Stimulated activated CD4-positive, alpha-beta T cell treated with anti-CD3 and anti-CD28 coated beads, Interleukin-4, amount 100 ng/mL, for 24 hours (primary cell): ENCODE results near the gene PPT2.
"Not testable (repeated sequence)": the region's sequence is repeated elsewhere in the genome, so short reads cannot be mapped to it uniquely, and the experiment has no call there.

Source experiments
- DNase-seq: peaks from one replicate; pipeline ENCODE4 v3.0.0-alpha.2; 2020

Gene PPT2

GRCh38 chr6:32190911-32191677, 37.2 kb downstream of the PPT2 start:
- DNase-seq, result no peak

DNA sequence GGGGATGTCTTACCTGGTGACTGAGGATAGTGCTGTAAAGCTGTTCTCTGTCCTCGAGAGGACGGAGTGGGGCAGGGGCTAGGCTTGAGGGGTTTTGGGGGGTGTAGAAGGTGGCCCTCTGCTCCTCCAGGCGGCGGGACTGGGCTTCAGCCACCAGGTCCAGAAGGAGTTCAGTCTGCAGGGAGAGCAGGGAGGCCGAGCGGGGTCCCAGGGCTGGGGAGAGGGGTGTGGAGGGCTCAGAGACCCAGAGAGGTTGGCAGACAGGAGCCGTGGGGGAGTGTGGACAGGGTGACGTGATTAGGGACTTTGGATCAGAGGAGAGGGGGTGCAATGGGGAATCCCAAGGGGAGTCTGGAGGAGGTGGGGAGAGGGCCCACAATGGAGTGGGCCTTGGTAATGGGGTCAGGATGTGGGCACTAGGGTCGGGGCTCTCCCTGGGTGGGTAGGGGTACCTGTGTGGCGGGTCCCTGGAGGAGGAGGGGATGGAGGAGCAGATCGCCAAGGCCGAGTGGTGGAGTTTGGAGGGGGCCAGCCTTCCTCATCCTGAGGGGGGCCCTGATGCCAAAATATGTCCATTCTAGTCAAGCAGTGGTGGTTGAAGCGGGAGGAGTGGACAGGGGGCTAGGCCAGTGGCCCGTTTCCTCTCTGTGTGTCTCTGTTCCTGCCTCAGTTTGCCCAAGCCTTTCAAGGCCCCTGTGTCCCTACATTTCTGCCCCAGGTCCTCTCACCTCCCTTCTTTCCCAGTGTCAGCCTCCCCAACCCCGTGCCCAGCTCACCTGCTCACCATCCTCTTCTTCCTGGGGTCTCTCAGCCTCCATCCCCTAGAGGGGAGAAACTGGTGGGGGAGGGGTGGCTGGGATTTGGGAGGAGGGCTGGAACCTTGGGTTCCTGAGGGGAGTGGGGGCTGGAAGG, 38.0 kb downstream of the PPT2 start:
- peak; percentile 13 for DNase-seq

GRCh38 chr6:32192608-32193039, 38.7 kb downstream of the PPT2 start, which contains the start of gene GPSM3:
TSS of gene GPSM3 (minus strand) at chr6:32192643. CDS start at chr6:32192513, 130 bp downstream.
- DNase-seq, result peak; percentile 58

GRCh38 chr6:32193096-32193495, 39.2 kb downstream of the PPT2 start:
- DNase-seq, result not testable (repeated sequence)

DNA sequence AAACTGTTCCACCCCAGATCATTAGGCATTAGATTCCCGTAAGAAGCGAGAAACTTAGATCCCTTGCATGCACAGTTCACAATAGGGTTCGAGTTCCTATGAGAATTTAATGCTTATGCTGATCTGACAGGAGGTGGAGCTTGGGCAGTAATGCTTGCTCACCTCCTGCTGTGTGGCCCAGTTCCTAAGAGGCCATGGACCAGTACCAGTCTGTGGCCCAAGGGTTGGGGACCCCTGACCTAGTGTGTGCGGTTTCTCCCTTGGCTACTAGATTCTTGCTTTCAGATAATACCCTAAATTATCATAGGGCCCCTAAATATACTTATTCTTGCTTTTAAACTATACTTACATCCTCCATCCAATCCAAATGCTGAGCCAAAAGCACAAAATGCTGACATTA, 40.4 kb downstream of the PPT2 start:
- no peak for DNase-seq

DNA sequence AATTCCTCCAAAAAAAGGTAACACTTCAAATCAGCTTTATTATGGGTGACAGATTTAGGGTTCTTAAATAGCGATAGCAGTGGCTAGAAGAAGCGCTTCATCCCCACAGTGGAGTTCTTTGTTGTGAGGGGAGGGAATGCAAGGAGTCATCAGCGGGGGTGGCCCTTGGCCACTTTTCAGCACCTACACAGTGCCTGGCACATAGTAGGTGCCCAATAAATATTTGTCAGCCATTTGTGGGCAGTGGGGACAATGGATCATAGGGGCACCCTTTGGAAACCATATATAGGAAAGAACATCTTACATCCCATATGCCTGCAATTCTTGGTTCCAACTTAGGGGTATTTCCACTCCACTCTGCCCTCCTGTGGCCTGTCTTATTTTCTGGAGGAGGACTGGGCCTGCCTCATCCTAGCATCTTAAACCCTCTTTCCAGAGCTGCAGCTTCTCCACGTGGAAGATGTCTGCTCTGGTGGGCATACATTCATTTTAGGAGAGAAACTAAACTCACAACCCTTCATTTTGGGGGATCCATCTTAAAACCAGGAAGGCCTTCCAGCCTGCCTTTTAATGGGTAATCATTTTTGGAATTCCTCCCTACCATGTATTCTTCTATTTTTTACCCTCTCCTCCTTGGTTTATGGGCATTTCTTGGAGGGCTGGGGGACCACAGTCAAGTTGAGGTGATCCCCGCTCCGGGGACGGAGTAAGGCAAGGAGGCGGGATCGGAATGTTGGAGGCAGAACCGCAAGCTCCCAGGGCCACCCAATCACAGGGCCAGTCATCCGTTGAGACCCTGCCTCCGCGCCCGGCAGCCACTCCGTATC, 41.1 kb downstream of the PPT2 start:
- peak; percentile 36 for DNase-seq

DNA sequence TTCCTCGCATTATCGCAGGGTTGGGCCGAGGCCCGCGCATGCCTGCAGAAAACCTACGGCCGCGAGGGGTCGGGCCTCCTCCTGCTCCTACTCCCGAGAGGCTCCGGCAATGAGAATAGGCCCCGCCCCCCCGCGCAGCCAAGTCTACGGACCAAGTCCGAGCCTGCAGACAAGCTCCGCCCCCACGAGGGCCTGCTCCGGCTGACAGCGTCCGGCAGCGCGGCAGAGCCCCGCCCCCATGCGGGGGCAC, 41.6 kb downstream of the PPT2 start:
- peak; percentile 100 for DNase-seq

GRCh38 chr6:32195902-32196681, 42.2 kb downstream of the PPT2 start:
- DNase-seq, result peak; percentile 60

GRCh38 chr6:32196682-32197616, 43.0 kb downstream of the PPT2 start:
- no peak for DNase-seq

- no peak for DNase-seq
Observed at GRCh38 chr6:32198345-32198696, 44.4 kb downstream of the PPT2 start.

DNA sequence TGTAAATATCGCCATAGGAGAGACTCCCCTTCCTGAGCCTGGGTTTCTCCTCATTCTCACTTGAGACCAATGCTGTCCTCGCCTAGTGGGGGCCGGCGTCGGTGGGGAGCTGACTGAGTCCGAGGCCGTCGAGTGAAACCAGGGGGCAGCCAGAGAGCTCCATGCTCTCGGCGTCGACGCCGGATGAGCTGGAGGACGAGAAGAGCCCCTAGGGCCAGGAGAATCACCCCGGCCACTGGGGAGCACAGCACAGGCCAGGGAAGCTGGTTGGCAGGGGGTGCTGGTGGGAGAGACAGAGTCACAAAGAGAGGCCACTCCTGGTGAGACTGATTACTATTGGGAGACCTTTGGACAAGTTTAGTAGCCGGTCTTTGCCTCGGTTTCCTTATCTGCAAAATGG, 44.9 kb downstream of the PPT2 start:
- DNase-seq, result no peak

DNA sequence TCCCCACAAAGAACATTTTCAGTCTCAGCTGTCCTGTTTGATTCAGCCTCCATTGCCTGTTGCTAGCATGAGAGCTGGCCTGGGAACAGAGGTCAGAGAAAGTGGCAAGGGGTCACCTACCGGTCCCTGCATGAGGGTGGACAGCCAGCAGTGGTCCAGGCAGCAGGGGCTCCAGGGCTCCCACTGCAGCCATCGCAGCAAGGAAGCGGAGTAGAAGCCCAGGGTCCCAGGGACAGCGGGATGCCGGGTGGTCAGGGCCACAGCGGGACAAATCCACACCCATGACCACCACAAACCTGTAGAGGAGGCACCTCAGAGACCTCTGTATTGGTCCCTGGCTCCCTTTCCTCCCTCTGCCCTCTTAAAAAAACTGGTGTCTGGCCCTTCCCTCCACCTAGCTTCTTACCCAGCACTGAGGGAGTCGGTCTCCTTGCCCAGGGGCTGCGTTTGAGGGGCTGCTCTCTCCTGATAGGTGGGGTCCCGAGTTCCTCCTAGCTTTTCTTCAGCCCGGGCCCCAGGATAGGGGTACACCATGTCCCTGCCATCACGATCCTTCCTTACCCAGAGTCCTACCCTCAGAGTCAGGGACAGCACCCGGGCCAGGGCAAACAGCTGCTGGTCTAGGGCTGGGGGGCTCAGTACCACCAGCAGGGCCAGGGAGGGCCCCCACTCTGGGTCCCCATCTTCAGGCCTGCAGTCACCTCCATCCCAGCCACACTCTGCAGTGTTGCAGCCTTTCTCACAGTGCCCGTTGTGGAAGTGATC, 47.0 kb downstream of the PPT2 start:
- DNase-seq, result no peak

DNA sequence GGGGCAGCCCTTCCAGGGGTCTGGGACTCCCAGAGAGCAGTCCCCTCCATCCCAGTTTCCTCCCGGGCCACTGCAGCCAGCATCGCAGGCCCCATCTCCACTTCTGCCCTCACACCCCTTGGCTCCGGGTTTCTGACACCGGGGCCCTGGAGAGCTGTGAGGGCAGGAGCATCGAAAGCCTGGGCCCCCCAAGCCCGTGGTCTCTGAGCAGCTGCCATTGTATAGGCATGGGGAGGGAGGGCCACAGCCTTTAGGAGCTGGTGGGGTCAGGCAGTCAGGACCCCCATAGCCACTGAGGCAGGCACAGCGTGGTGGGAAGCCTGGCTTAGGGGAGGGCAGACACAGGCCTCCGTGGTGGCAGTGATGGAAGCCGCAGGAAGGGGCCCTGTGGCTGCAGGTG, 48.2 kb downstream of the PPT2 start:
- DNase-seq, result no peak

- no peak for DNase-seq
Observed at GRCh38 chr6:32203426-32204267, 49.7 kb downstream of the PPT2 start.

GRCh38 chr6:32204268-32204715, 50.4 kb downstream of the PPT2 start:
- DNase-seq, result no peak

GRCh38 chr6:32208996-32209395, 55.1 kb downstream of the PPT2 start:
- no peak for DNase-seq

GRCh38 chr6:32210191-32210601, 56.3 kb downstream of the PPT2 start:
- DNase-seq, result no peak

- not testable (repeated sequence) for DNase-seq
Observed at GRCh38 chr6:32211432-32211831, 57.5 kb downstream of the PPT2 start.

GRCh38 chr6:32212076-32212760, 58.3 kb downstream of the PPT2 start:
- DNase-seq, result no peak
